Gastrocnemius medialis (tissue), 4 donors: Measurements from ENCODE around the gene CFAP100. TPM values are rescaled to one million over a fixed set of nuclear protein-coding genes. Genes with fewer than 3 reads are reported as not detected.

Experiments
- ATAC-seq, 2 donors: fragments of 150-250 bp; one replicate each; pipeline ENCODE4 v1.9.1; 2016
- DNase-seq, 2 donors: peaks; one replicate each; pipeline ENCODE4 v3.0.0-alpha.2; 2019
- H3K27ac ChIP-seq, 4 donors: fragments of 200-600 bp; sonication (generic); 1 replicate in 1 of 4; 2 replicates in 3 of 4; pipeline ENCODE4 v1.5.1; 2016 to 2018; ENCODE audit warnings: mild to moderate bottlenecking in 2 of 4, moderate library complexity in 1 of 4
- H3K27me3 ChIP-seq, 3 donors: fragments of 200-600 bp; sonication (generic) in 2 of 3; 1 replicate in 1 of 3; 2 replicates in 2 of 3; pipeline versions ENCODE4 v1.5.1 to v1.6.0; 2016 to 2019; ENCODE audit warnings: mild to moderate bottlenecking in 1 of 3, moderate library complexity in 1 of 3
- H3K36me3 ChIP-seq, 2 donors: fragments of 200-600 bp; sonication (generic) in 1 of 2; one replicate each; pipeline ENCODE4 v1.5.1; 2017 to 2018
- H3K4me1 ChIP-seq, 2 donors: fragments of 200-600 bp; sonication (generic) in 1 of 2; one replicate each; pipeline ENCODE4 v1.5.1; 2016 to 2017; ENCODE audit warnings: mild to moderate bottlenecking in 2 of 2
- H3K4me3 ChIP-seq, 4 donors: fragments of 200-600 bp; sonication (generic) in 3 of 4; 1 replicate in 1 of 4; 2 replicates in 3 of 4; pipeline ENCODE4 v1.5.1; 2016 to 2019; ENCODE audit warnings: mild to moderate bottlenecking in 2 of 4
- H3K9me3 ChIP-seq, 3 donors: fragments of 200-600 bp; sonication (generic) in 2 of 3; 1 replicate in 1 of 3; 2 replicates in 2 of 3; pipeline ENCODE4 v1.5.1; 2016 to 2019
- POLR2A ChIP-seq, 2 donors: fragments of 450-650 bp; IDR thresholded peaks; one replicate each; pipeline ENCODE4 v1.6.1; 2017; ENCODE audit warnings: antibody characterized with exemption in 2 of 2, mild to moderate bottlenecking in 2 of 2, moderate library complexity in 2 of 2
- in situ Hi-C, 4 donors: fragments of 200-750 bp; cut with MboI; loops; one replicate each; pipeline versions ENCODE4 v1.15.0 to v1.8.0; 2017; ENCODE audit warnings: low sequenced_read_pairs in 4 of 4
- intact Hi-C: fragments of 100-400 bp; cut with DNase I; formaldehyde crosslinking; loops from one replicate; pipeline ENCODE4 v1.15.1; 2023; ENCODE audit warnings: low total_unique reads
- total RNA-seq, 4 donors: library from RNA; depleted of rRNA; stranded (reverse); fragments of >200 nt; gene quantifications; one replicate each; pipeline versions ENCODE4 v1.1.0 to v1.2.3, GENCODE V29; 2016
- TF ChIP-seq, protein P1 (sequence below), 5 experiments: fragments of 450-650 bp in 3 of 5; fragments of 200-600 bp in 2 of 5; sonication (generic) in 2 of 5; IDR thresholded peaks in 4 of 5; conservative IDR thresholded peaks in 1 of 5; 1 replicate in 4 of 5; 2 replicates in 1 of 5; pipeline ENCODE4 v1.5.1; 2016 to 2019; ENCODE audit warnings: antibody characterized with exemption in 5 of 5, mild to moderate bottlenecking in 3 of 5, moderate library complexity in 3 of 5

The CFAP100 gene
- total RNA-seq, 4 donors from 2014 or later: not detected

- Histone ChIP-seq H3K36me3 (no peaks in the 10 kb centered on the region), H3K4me1 (peaks cover 40 to 41% of the 10 kb centered on the region in 2 donors), H3K27ac (peak overlapping the region; percentile 83 to 88 (median 84)), H3K4me3 (no peak overlapping the region), H3K27me3 (no peaks in the 10 kb centered on the region), H3K9me3 (no peaks in the 10 kb centered on the region)
- ATAC-seq (peak; percentile 87 to 95), DNase-seq (peak; percentile 64 to 66)
- intact Hi-C loops (loop anchor here (1.0 kb wide), 1 partner anchor 16 kb away; no protein-coding TSS in a partner anchor), in situ Hi-C loops (no loop called here)
- peak in 1 of 2 donors; percentile 1 for TF ChIP-seq POLR2A (IDR thresholded peaks at IDR 0.05)
- TF ChIP-seq, protein P1, sequence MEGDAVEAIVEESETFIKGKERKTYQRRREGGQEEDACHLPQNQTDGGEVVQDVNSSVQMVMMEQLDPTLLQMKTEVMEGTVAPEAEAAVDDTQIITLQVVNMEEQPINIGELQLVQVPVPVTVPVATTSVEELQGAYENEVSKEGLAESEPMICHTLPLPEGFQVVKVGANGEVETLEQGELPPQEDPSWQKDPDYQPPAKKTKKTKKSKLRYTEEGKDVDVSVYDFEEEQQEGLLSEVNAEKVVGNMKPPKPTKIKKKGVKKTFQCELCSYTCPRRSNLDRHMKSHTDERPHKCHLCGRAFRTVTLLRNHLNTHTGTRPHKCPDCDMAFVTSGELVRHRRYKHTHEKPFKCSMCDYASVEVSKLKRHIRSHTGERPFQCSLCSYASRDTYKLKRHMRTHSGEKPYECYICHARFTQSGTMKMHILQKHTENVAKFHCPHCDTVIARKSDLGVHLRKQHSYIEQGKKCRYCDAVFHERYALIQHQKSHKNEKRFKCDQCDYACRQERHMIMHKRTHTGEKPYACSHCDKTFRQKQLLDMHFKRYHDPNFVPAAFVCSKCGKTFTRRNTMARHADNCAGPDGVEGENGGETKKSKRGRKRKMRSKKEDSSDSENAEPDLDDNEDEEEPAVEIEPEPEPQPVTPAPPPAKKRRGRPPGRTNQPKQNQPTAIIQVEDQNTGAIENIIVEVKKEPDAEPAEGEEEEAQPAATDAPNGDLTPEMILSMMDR (IDR thresholded peaks at IDR 0.05 in 4 of 5, conservative IDR thresholded peaks at IDR 0.05 in 1 of 5): no peak
Observed at GRCh38 chr3:126370055-126370454, 24.7 kb upstream of the CFAP100 start.

- in situ Hi-C loops: no loop called here
- Histone ChIP-seq H3K9me3 (no peaks in the 10 kb centered on the region), H3K4me3 (no peak overlapping the region), H3K4me1 (peaks cover 40 to 41% of the 10 kb centered on the region in 2 donors), H3K36me3 (no peaks in the 10 kb centered on the region), H3K27ac (peak overlapping the region; percentile 83 to 88 (median 84)), H3K27me3 (no peaks in the 10 kb centered on the region)
- no peak for ATAC-seq
- intact Hi-C loops: loop anchor here (1.0 kb wide), 1 partner anchor 16 kb away; no protein-coding TSS in a partner anchor
- TF ChIP-seq, protein P1 (IDR thresholded peaks at IDR 0.05 in 4 of 5, conservative IDR thresholded peaks at IDR 0.05 in 1 of 5): no peak
- TF ChIP-seq POLR2A (IDR thresholded peaks at IDR 0.05): no peak
- peak in 1 of 2 donors; percentile 9 for DNase-seq
Observed at GRCh38 chr3:126370606-126371005, 24.1 kb upstream of the CFAP100 start.

DNA sequence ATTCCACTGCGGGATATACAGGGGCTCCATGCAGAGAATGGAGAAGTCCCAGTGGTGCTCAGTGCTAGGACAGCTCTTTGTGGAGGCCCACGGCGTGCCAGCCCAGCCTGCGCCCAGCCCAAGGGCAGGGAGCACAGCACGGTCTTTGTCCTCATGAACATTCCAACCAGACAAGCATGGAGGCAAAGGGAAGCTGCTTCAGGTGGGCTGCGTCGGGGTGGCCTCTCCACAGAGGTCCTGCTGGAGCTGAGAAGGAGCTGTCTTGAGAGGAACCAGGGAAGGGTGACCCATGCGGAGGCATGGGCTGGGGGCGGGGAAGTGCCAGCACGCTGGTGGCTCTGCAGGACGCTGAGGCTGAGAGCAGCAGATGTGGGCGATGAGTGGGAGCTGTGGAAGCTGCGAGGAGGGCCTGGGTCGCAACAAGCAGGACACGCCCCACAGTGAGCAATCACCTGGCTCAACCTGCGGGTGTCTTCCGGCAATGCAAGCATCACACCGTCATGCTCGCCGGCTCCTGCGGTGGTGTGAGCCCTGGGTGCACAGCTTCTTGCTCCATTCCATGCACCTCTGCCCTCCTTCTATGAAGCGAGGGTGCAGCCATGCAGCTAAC, 23.5 kb upstream of the CFAP100 start:
- Histone ChIP-seq H3K4me3 (no peak overlapping the region), H3K27ac (peak overlapping the region in 1 of 4 donors; percentile 85), H3K4me1 (peaks cover 40 to 41% of the 10 kb centered on the region in 2 donors), H3K36me3 (no peaks in the 10 kb centered on the region), H3K27me3 (no peaks in the 10 kb centered on the region), H3K9me3 (no peaks in the 10 kb centered on the region)
- TF ChIP-seq POLR2A (IDR thresholded peaks at IDR 0.05): no peak
- TF ChIP-seq, protein P1 (IDR thresholded peaks at IDR 0.05 in 4 of 5, conservative IDR thresholded peaks at IDR 0.05 in 1 of 5): no peak
- in situ Hi-C loops: no loop called here
- no peak for ATAC-seq
- intact Hi-C loops: no loop called here
- DNase-seq: no peak

DNA sequence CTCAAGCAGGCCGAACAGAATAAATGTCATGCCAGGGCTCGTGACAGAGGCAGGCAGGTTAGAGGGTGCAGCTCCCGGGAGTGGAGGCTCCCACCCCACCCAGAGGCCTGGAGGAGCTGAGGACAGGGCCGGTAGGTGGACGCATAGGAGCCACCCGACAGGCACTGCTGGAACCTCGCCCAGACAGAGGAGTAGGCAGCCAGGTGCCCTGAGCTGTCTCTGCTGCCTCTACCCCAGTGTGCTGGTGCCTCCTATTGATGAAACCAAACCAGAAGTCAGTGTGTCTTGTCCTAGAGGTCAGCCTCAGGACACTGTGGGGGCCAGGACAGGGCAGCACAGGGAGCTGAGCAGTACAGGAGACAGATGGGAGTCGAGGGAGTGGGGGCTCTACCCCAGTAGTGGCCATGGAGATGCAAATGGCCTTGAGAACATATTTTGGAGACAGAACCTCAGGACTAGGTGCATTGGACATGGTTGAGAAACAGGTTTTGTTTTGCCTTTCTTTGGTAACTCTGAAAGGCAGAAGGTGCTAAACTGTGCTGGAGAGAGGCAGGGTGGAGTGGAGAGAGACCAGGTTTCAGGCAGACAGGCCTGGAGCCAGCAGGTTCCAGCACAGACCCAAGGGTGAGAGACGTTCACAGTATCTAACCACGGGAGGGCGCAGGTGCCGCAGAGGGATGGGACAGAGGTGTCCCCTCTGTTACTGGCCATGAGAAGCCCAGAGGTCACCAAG, 22.1 kb upstream of the CFAP100 start:
- TF ChIP-seq POLR2A (IDR thresholded peaks at IDR 0.05): no peak
- TF ChIP-seq, protein P1 (IDR thresholded peaks at IDR 0.05 in 4 of 5, conservative IDR thresholded peaks at IDR 0.05 in 1 of 5): peak in 2 of 5 experiments; percentile 23 to 32
- intact Hi-C loops (no loop called here), in situ Hi-C loops (no loop called here)
- Histone ChIP-seq H3K9me3 (no peaks in the 10 kb centered on the region), H3K4me1 (peaks cover 40 to 41% of the 10 kb centered on the region in 2 donors), H3K4me3 (no peak overlapping the region), H3K27me3 (no peaks in the 10 kb centered on the region), H3K36me3 (no peaks in the 10 kb centered on the region), H3K27ac (peak overlapping the region in 2 of 4 donors; percentile 75 to 76)
- ATAC-seq (peak in 1 of 2 donors; percentile 31), DNase-seq (peak in 1 of 2 donors; percentile 63)
